Uterus (tissue), 4 donors: ENCODE measurements around the gene SOX5. TPM values are rescaled to one million over a fixed set of nuclear protein-coding genes. Genes with fewer than 3 reads are reported as not detected.

Experiments
- DNase-seq, 2 donors: peaks; one replicate each; pipeline ENCODE4 v3.0.0-alpha.2; 2019 to 2020
- H3K27ac ChIP-seq, 2 donors: fragments of 200-600 bp; sonication (generic); 1 replicate in 1 of 2; 2 replicates in 1 of 2; pipeline ENCODE4 v1.5.1; 2016 to 2018
- H3K27me3 ChIP-seq, 2 donors: fragments of 200-600 bp; sonication (generic); one replicate each; pipeline ENCODE4 v1.5.1; 2018 to 2019; ENCODE audit warnings: control low read depth in 1 of 2
- H3K36me3 ChIP-seq, 2 donors: fragments of 200-600 bp; sonication (generic); one replicate each; pipeline ENCODE4 v1.5.1; 2019; ENCODE audit warnings: control low read depth in 1 of 2
- H3K4me1 ChIP-seq, 2 donors: fragments of 200-600 bp; sonication (generic); one replicate each; pipeline ENCODE4 v1.5.1; 2018 to 2019; ENCODE audit warnings: control low read depth in 1 of 2
- H3K4me3 ChIP-seq, 2 donors: fragments of 200-600 bp; sonication (generic); 1 replicate in 1 of 2; 2 replicates in 1 of 2; pipeline ENCODE4 v1.5.1; 2018 to 2019; ENCODE audit warnings: mild to moderate bottlenecking in 1 of 2
- H3K9me3 ChIP-seq, 2 donors: fragments of 200-600 bp; sonication (generic); one replicate each; pipeline ENCODE4 v1.5.1; 2019; ENCODE audit warnings: control low read depth in 1 of 2
- POLR2A ChIP-seq, 2 donors: fragments of 450-650 bp; IDR thresholded peaks; one replicate each; pipeline ENCODE4 v1.6.1; 2016; ENCODE audit warnings: antibody characterized with exemption in 2 of 2, mild to moderate bottlenecking in 1 of 2, moderate library complexity in 1 of 2
- intact Hi-C: fragments of 100-400 bp; cut with DNase I; formaldehyde crosslinking; loops from one replicate; pipeline ENCODE4 v1.15.1; 2023; ENCODE audit warnings: low total_unique reads
- total RNA-seq, 4 donors: library from RNA; depleted of rRNA in 3 of 4; stranded (reverse); fragments of >200 nt in 3 of 4; gene quantifications; one replicate each; pipeline versions ENCODE4 v1.1.0 to v1.2.4, GENCODE V29; 2014 to 2023
- TF ChIP-seq, protein P1 (sequence below), 4 experiments: fragments of 200-600 bp in 2 of 4; fragments of 450-650 bp in 2 of 4; sonication (generic) in 2 of 4; IDR thresholded peaks; one replicate each; pipeline ENCODE4 v1.5.1; 2016 to 2019; ENCODE audit warnings: antibody characterized with exemption in 4 of 4, mild to moderate bottlenecking in 2 of 4, moderate library complexity in 1 of 4
- donor health status: DM: yes; HTN: yes; CAD: no.

Gene SOX5
- total RNA-seq, 4 donors from 2014 or later, result 9.1 to 69.5 (median 31.2) TPM

DNA sequence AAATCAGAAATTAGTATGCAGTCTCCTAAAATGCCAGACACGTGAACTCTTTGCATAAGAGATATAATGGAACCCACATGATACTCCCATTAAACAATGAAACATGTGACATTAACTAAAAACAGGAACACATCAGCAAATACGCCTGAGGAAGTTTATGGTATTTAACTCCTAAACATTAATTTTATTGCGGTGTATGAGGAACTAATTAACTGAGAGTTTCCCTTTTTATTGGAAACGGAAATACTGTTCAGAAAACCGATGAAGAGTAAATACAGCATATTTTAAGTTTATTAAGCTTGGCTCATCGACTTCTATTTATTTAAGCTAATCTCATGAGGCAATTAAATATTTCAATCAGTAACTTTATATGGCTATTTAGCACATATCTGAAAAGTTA lies 290.3 kb downstream of the SOX5 start:
- no peak for DNase-seq
- TF ChIP-seq, protein P1, sequence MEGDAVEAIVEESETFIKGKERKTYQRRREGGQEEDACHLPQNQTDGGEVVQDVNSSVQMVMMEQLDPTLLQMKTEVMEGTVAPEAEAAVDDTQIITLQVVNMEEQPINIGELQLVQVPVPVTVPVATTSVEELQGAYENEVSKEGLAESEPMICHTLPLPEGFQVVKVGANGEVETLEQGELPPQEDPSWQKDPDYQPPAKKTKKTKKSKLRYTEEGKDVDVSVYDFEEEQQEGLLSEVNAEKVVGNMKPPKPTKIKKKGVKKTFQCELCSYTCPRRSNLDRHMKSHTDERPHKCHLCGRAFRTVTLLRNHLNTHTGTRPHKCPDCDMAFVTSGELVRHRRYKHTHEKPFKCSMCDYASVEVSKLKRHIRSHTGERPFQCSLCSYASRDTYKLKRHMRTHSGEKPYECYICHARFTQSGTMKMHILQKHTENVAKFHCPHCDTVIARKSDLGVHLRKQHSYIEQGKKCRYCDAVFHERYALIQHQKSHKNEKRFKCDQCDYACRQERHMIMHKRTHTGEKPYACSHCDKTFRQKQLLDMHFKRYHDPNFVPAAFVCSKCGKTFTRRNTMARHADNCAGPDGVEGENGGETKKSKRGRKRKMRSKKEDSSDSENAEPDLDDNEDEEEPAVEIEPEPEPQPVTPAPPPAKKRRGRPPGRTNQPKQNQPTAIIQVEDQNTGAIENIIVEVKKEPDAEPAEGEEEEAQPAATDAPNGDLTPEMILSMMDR (IDR thresholded peaks at IDR 0.05), result no peak
- no peak for TF ChIP-seq POLR2A (IDR thresholded peaks at IDR 0.05)

DNA sequence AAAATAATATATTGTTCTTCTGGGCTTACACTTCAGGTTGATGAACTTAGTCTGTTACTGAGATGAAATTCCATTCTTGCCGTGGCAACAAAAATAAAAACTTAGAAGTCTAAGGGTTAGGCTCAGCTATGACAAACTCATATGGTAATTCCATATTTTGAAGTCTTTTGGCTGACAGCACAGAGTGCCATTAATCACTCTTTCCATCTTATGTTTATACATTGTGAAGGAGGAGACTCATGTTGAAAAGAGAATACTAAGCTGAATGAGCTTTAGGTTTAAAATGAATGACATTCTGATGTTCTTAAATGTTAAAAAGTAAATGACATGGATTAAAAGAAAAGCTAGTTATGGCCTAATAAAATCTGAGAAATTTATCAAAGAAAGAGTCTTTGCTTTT lies 291.9 kb downstream of the SOX5 start:
- intact Hi-C loops, result no loop called here
- Histone ChIP-seq H3K9me3 (no peaks in the 10 kb centered on the region), H3K36me3 (no peaks in the 10 kb centered on the region)

More for the DNA sequence above, 290.3 kb downstream of the SOX5 start:
- Histone ChIP-seq H3K4me1 (no peaks in the 10 kb centered on the region), H3K27me3 (no peaks in the 10 kb centered on the region), H3K36me3 (no peaks in the 10 kb centered on the region), H3K27ac (no peak overlapping the region), H3K4me3 (no peak overlapping the region), H3K9me3 (no peaks in the 10 kb centered on the region)
- intact Hi-C loops, result no loop called here

DNA sequence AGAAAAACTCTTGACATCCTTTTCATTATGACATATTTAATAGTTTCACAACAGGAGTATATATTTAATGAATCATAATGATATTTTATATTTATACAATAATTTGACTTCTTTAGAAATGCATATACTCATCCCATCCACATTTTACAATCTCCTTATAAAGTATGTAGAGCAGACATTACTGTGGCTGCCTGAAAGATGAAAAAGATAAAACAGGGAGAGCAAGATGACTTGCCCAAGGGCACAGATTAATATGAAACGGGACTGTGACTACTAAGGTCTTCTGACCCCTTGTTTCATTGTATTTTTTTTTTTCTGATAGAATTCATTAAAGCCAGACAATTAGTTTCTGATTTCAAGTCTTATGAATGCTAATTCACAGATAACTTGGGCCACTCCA lies 293.6 kb downstream of the SOX5 start:
- no peak overlapping the region for H3K27ac ChIP-seq
- no peaks in the 10 kb centered on the region for H3K27me3 ChIP-seq
- DNase-seq, result no peak
- H3K4me1 ChIP-seq, result no peaks in the 10 kb centered on the region
- no peaks in the 10 kb centered on the region for H3K36me3 ChIP-seq
- no peak overlapping the region for H3K4me3 ChIP-seq
- intact Hi-C loops, result no loop called here
- TF ChIP-seq POLR2A (IDR thresholded peaks at IDR 0.05), result no peak
- TF ChIP-seq, protein P1 (IDR thresholded peaks at IDR 0.05), result no peak
- H3K9me3 ChIP-seq, result no peaks in the 10 kb centered on the region

More for the DNA sequence above, 291.9 kb downstream of the SOX5 start:
- H3K27me3 ChIP-seq, result no peaks in the 10 kb centered on the region
- H3K4me1 ChIP-seq, result no peaks in the 10 kb centered on the region
- H3K27ac ChIP-seq, result no peak overlapping the region
- no peak overlapping the region for H3K4me3 ChIP-seq
- no peak for DNase-seq
- TF ChIP-seq POLR2A (IDR thresholded peaks at IDR 0.05), result no peak
- TF ChIP-seq, protein P1 (IDR thresholded peaks at IDR 0.05), result no peak

DNA sequence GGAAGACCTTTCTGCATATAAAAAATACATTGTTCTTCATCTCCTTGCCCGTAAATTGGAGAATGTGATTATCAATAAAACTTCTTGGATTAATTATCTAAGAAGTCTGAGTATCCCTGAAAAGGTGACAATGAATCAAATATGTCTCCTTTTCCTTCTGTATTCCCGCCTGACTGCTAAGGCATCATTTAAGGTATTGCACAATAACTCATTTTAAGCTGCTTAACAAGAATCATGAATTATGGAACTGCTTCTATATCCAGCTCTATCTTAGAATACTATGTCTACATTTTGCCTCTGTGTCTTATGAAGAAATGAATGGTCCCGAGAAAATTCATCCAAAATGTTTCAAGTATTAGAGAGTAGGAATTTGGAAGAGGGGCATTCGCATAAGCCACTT lies 294.4 kb downstream of the SOX5 start:
- Histone ChIP-seq H3K27me3 (no peaks in the 10 kb centered on the region), H3K4me1 (no peaks in the 10 kb centered on the region), H3K36me3 (no peaks in the 10 kb centered on the region), H3K4me3 (no peak overlapping the region), H3K27ac (no peak overlapping the region), H3K9me3 (no peaks in the 10 kb centered on the region)
- TF ChIP-seq, protein P1 (IDR thresholded peaks at IDR 0.05), result no peak
- no peak for TF ChIP-seq POLR2A (IDR thresholded peaks at IDR 0.05)
- intact Hi-C loops, result no loop called here
- DNase-seq, result no peak

DNA sequence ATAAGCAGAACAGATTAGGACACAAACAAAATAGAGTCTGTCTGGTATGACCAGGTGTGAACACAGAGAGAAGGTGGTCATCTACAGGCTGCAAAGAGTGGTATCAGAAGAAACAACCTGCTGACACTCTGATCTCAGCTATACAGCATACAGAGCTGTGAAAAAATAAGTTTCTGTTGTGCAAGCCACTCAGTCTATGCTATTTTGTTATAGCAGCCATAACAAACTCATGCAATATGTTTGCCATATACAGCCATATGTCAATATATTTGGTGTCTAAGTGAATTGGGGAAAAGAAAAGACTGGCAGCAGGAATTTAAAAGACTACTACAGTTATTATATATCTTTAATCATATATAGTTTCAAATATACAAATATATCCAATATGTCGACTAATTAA lies 300.9 kb downstream of the SOX5 start:
- H3K36me3 ChIP-seq, result peaks cover 0 to 2% of the 10 kb centered on the region in 2 donors
- intact Hi-C loops, result no loop called here
- H3K27ac ChIP-seq, result no peak overlapping the region
- no peaks in the 10 kb centered on the region for H3K27me3 ChIP-seq
- no peaks in the 10 kb centered on the region for H3K4me1 ChIP-seq
- DNase-seq, result no peak
- H3K9me3 ChIP-seq, result no peaks in the 10 kb centered on the region
- TF ChIP-seq, protein P1 (IDR thresholded peaks at IDR 0.05), result no peak
- TF ChIP-seq POLR2A (IDR thresholded peaks at IDR 0.05), result no peak
- H3K4me3 ChIP-seq, result no peak overlapping the region
